IMR-90 (cell line): ENCODE results near the gene ARPP21. TPM values are rescaled to one million over a fixed set of nuclear protein-coding genes. Genes with fewer than 3 reads are reported as not detected.
"Not testable (repeated sequence)": the region's sequence is repeated elsewhere in the genome, so short reads cannot be mapped to it uniquely, and the experiment has no call there.

ENCODE experiments used
- ATAC-seq: fragments of 200-7000 bp; cut with Tn5 transposase; 2 replicates; pipeline ENCODE4 v1.9.1; 2020; ENCODE audit warnings: low read depth, mild to moderate bottlenecking, moderate library complexity
- BruUV-seq: library from RNA; stranded (reverse); fragments of 400-500 nt; replicated peaks from 2 replicates; lab custom pipeline; 2021; lab: Mats Ljungman, UMichigan
- CTCF ChIA-PET: fragments of 300-600 bp; formaldehyde crosslinking; extraction: SDS; loops from one replicate; lab custom pipeline; 2021; ENCODE audit warnings: antibody characterized with exemption; lab: Yijun Ruan, JAX
- POLR2A ChIA-PET: fragments of 300-600 bp; sonication (Branson Sonifier 250); formaldehyde crosslinking; loops from one replicate; lab custom pipeline; 2022; ENCODE audit warnings: antibody characterized with exemption; ENCODE audit not compliant: unreplicated experiment; lab: Charles Lee
- DNase-seq: peaks from one replicate; pipeline ENCODE4 v3.0.0; 2013
- H2AFZ ChIP-seq: replicated peaks from 2 replicates; pipeline ENCODE3; 2013; ENCODE audit warnings: low read length, mild to moderate bottlenecking; ENCODE audit not compliant: poor library complexity
- H2AK5ac ChIP-seq: 2 replicates; pipeline ENCODE4 v1.6.1; 2013; ENCODE audit warnings: low read depth, low read length, inconsistent platforms
- H2AK9ac ChIP-seq: replicated peaks from 2 replicates; pipeline ENCODE3; 2013; ENCODE audit warnings: mild to moderate bottlenecking, low read depth, low read length, moderate library complexity; ENCODE audit not compliant: poor library complexity
- H2BK120ac ChIP-seq: 2 replicates; pipeline ENCODE4 v1.6.1; 2013; ENCODE audit warnings: low read depth, low read length, inconsistent platforms
- H2BK15ac ChIP-seq: 3 replicates; pipeline ENCODE4 v1.6.1; 2013; ENCODE audit warnings: low read depth, low read length, inconsistent platforms
- H2BK20ac ChIP-seq: 2 replicates; pipeline ENCODE4 v1.6.1; 2013; ENCODE audit warnings: low read depth, mild to moderate bottlenecking, inconsistent platforms, low read length, moderate library complexity
- H2BK5ac ChIP-seq: 2 replicates; pipeline ENCODE4 v1.6.1; 2013; ENCODE audit warnings: mild to moderate bottlenecking, low read depth, low read length, inconsistent platforms; ENCODE audit not compliant: poor library complexity, severe bottlenecking
- H3K14ac ChIP-seq: replicated peaks from 2 replicates; pipeline ENCODE4 v1.6.1; 2013; ENCODE audit warnings: low read depth, low read length, inconsistent platforms
- H3K18ac ChIP-seq: 2 replicates; pipeline ENCODE4 v1.6.1; 2013; ENCODE audit warnings: low read depth, low read length, control low read depth
- H3K23ac ChIP-seq: 2 replicates; pipeline ENCODE4 v1.6.1; 2013; ENCODE audit warnings: low read depth, low read length, inconsistent platforms
- H3K27ac ChIP-seq: 2 replicates; pipeline ENCODE4 v1.5.1; 2013; ENCODE audit warnings: mild to moderate bottlenecking, control low read depth, low read length; ENCODE audit not compliant: insufficient read depth
- H3K27me3 ChIP-seq: 2 replicates; pipeline ENCODE4 v1.6.1; 2013; ENCODE audit warnings: low read length; ENCODE audit not compliant: control insufficient read depth, insufficient read depth
- H3K36me3 ChIP-seq: 2 replicates; pipeline ENCODE4 v1.6.1; 2013; ENCODE audit warnings: low read length, mixed read lengths; ENCODE audit not compliant: control insufficient read depth, insufficient read depth
- H3K4ac ChIP-seq: 2 replicates; pipeline ENCODE4 v1.6.1; 2013; ENCODE audit warnings: low read depth, low read length, inconsistent platforms
- H3K4me1 ChIP-seq: 2 replicates; pipeline ENCODE4 v1.6.1; 2013; ENCODE audit warnings: low read length, mixed read lengths; ENCODE audit not compliant: control insufficient read depth, insufficient read depth
- H3K4me2 ChIP-seq: 2 replicates; pipeline ENCODE4 v1.6.1; 2013; ENCODE audit warnings: low read depth, mild to moderate bottlenecking, control low read depth, low read length, moderate library complexity
- H3K4me3 ChIP-seq: 2 replicates; pipeline ENCODE4 v1.5.1; 2013; ENCODE audit warnings: low read depth, mild to moderate bottlenecking, control low read depth, low read length, moderate library complexity; ENCODE audit not compliant: insufficient read depth
- H3K56ac ChIP-seq: 2 replicates; pipeline ENCODE4 v1.6.1; 2013; ENCODE audit warnings: low read length, inconsistent platforms; ENCODE audit not compliant: insufficient read depth; ENCODE audit errors: extremely low read depth
- H3K79me1 ChIP-seq, 2 experiments: 2 replicates each; pipeline ENCODE4 v1.6.1; 2013; ENCODE audit warnings: low read length in 2 of 2, inconsistent platforms in 1 of 2, low read depth in 1 of 2
- H3K9ac ChIP-seq: 2 replicates; pipeline ENCODE4 v1.6.1; 2013; ENCODE audit warnings: low read depth, low read length, control low read depth
- H3K9me1 ChIP-seq: 2 replicates; pipeline ENCODE4 v1.6.1; 2013; ENCODE audit warnings: low read length, inconsistent platforms; ENCODE audit not compliant: insufficient read depth
- H3K9me3 ChIP-seq: 2 replicates; pipeline ENCODE4 v1.6.1; 2013; ENCODE audit warnings: low read length; ENCODE audit not compliant: control insufficient read depth, insufficient read depth
- H4K20me1 ChIP-seq: 2 replicates; pipeline ENCODE4 v1.6.1; 2013; ENCODE audit warnings: low read length, inconsistent platforms; ENCODE audit not compliant: insufficient read depth
- H4K5ac ChIP-seq: 2 replicates; pipeline ENCODE4 v1.6.1; 2013; ENCODE audit warnings: mild to moderate bottlenecking, low read depth, low read length, control low read depth
- H4K8ac ChIP-seq, 2 experiments: 2 replicates each; pipeline ENCODE4 v1.6.1; 2013; ENCODE audit warnings: low read depth in 2 of 2, low read length in 2 of 2, control low read depth in 1 of 2, inconsistent platforms in 1 of 2
- H4K91ac ChIP-seq: 2 replicates; pipeline ENCODE4 v1.6.1; 2013; ENCODE audit warnings: low read depth, low read length, inconsistent platforms; ENCODE audit not compliant: insufficient read depth
- CHD1 ChIP-seq: IDR thresholded peaks from 2 replicates; pipeline ENCODE4 v1.6.1; 2012; ENCODE audit warnings: low read depth, low read length, improper control_type of control experiment
- FOS ChIP-seq: fragments of 150-350 bp; IDR thresholded peaks from 2 replicates; pipeline ENCODE4 v1.6.1; 2016; ENCODE audit warnings: low read depth, low read length
- MAZ ChIP-seq: IDR thresholded peaks from 2 replicates; pipeline ENCODE4 v1.6.1; 2012; ENCODE audit warnings: low read depth, mild to moderate bottlenecking, low read length, improper control_type of control experiment, moderate library complexity, borderline replicate concordance
- MXI1 ChIP-seq: IDR thresholded peaks from 2 replicates; pipeline ENCODE4 v1.6.1; 2012; ENCODE audit warnings: low read depth, mild to moderate bottlenecking, low read length, moderate library complexity, borderline replicate concordance
- RAD21 ChIP-seq: IDR thresholded peaks from 2 replicates; pipeline ENCODE4 v1.6.1; 2012; ENCODE audit warnings: low read length, improper control_type of control experiment
- RCOR1 ChIP-seq: IDR thresholded peaks from 2 replicates; pipeline ENCODE4 v1.6.1; 2012; ENCODE audit warnings: mild to moderate bottlenecking, low read length, improper control_type of control experiment; ENCODE audit not compliant: insufficient replicate concordance
- RFX5 ChIP-seq: IDR thresholded peaks from 2 replicates; pipeline ENCODE4 v1.8.0; 2012; ENCODE audit warnings: low read depth, mild to moderate bottlenecking, low read length, moderate library complexity
- WGBS, 2 experiments: methylation state at CpG; one replicate each; pipeline versions ENCODE4 v1.1.5 to v1.1.7; 2013; ENCODE audit warnings: missing lambda C conversion rate in 2 of 2; ENCODE audit not compliant: insufficient read length in 1 of 2; ENCODE audit errors: extremely low coverage in 2 of 2; 5-methylcytosine and 5-hydroxymethylcytosine counted together
- dilution Hi-C: fragments of 300-500 bp; cut with HindIII; formaldehyde crosslinking; loops from one replicate; pipeline ENCODE4 v1.14.3; 2018; ENCODE audit warnings: low sequenced_read_pairs; ENCODE audit not compliant: unreplicated experiment
- in situ Hi-C: fragments of 300-500 bp; cut with MboI; formaldehyde crosslinking; loops from 3 replicates; pipeline ENCODE4 v1.14.3; 2019; ENCODE audit warnings: low sequenced_read_pairs, inconsistent platforms, mixed read lengths
- intact Hi-C: fragments of 100-400 bp; cut with micrococcal nuclease; formaldehyde crosslinking; loops from 2 replicates; pipeline ENCODE4 v1.10.0; 2022
- polyA plus RNA-seq, 3 experiments: library from polyadenylated mRNA; depleted of rRNA; stranded (reverse); fragments of >200 nt; gene quantifications; 2 replicates each; pipeline ENCODE4 v1.2.3, GENCODE V29; 2012; ENCODE audit warnings: low replicate concordance in 1 of 3
- total RNA-seq: library from RNA; depleted of rRNA; stranded (reverse); fragments of >200 nt; gene quantifications from 2 replicates; pipeline ENCODE4 v1.2.3, GENCODE V29; 2012

ARPP21 gene
- total and polyA plus RNA-seq, 2 of the 4 experiments (the other 2 are of a cell fraction), result not detected

GRCh38 chr3:35814531-35814930 lies 175.2 kb downstream of the ARPP21 start:
- no peak overlapping the region for H2BK120ac ChIP-seq
- no peak overlapping the region for H2BK15ac ChIP-seq
- no peak for TF ChIP-seq RFX5
- TF ChIP-seq RCOR1, result no peak
- no peak for TF ChIP-seq RAD21
- no peak for TF ChIP-seq CHD1
- TF ChIP-seq MXI1, result no peak
- no peak for TF ChIP-seq MAZ
- TF ChIP-seq FOS, result no peak
- H3K9ac ChIP-seq, result no peak overlapping the region
- H2BK5ac ChIP-seq, result no peak overlapping the region
- no CpG with 5 or more reads among the region's 4 CpGs for WGBS, 2 experiments
- H2AK5ac ChIP-seq, result no peak overlapping the region
- BruUV-seq, result no TSS peak
- no peak overlapping the region for H2AK9ac ChIP-seq
- no peak overlapping the region for H3K4me3 ChIP-seq
- CTCF ChIA-PET, result no interaction called here
- no peak overlapping the region for H3K56ac ChIP-seq
- H3K4me2 ChIP-seq, result no peak overlapping the region
- dilution Hi-C loops (no loop called here), in situ Hi-C loops (no loop called here), intact Hi-C loops (no loop called here)
- H4K20me1 ChIP-seq, result no peaks in the 10 kb centered on the region
- H4K5ac ChIP-seq, result no peak overlapping the region
- H3K79me1 ChIP-seq, result no peaks in the 10 kb centered on the region
- 0 out of 2 replicates have a peak, but pooled peaks cover 2% of the 10 kb centered on the region for H3K9me3 ChIP-seq
- no peak overlapping the region for H2AFZ ChIP-seq
- H4K91ac ChIP-seq, result no peak overlapping the region
- H4K8ac ChIP-seq, result no peak overlapping the region
- DNase-seq, result no peak
- no peaks in the 10 kb centered on the region for H3K9me1 ChIP-seq
- H3K4ac ChIP-seq, result no peak overlapping the region
- no peaks in the 10 kb centered on the region for H3K36me3 ChIP-seq
- no peak overlapping the region for H3K14ac ChIP-seq
- POLR2A ChIA-PET, result no interaction called here
- no peak overlapping the region for H3K23ac ChIP-seq
- no peak for ATAC-seq
- H3K27me3 ChIP-seq, result no peaks in the 10 kb centered on the region
- no peaks in the 10 kb centered on the region for H3K4me1 ChIP-seq
- no peak overlapping the region for H3K18ac ChIP-seq
- no peak overlapping the region for H2BK20ac ChIP-seq
- no peak overlapping the region for H3K27ac ChIP-seq

GRCh38 chr3:35815796-35816195 lies 176.5 kb downstream of the ARPP21 start:
- H2AFZ ChIP-seq, dilution Hi-C loops, H3K9me3 ChIP-seq, H2AK9ac ChIP-seq, in situ Hi-C loops, H2BK20ac ChIP-seq, DNase-seq, H3K4ac ChIP-seq, H3K56ac ChIP-seq, H4K5ac ChIP-seq, H3K9me1 ChIP-seq, H4K91ac ChIP-seq, H3K23ac ChIP-seq, H3K27ac ChIP-seq, H2AK5ac ChIP-seq, H4K8ac ChIP-seq, ATAC-seq, H2BK120ac ChIP-seq, H3K4me2 ChIP-seq, H2BK5ac ChIP-seq, BruUV-seq, intact Hi-C loops, H2BK15ac ChIP-seq, H3K14ac ChIP-seq, H3K4me1 ChIP-seq, H3K18ac ChIP-seq, H3K36me3 ChIP-seq, H4K20me1 ChIP-seq, H3K9ac ChIP-seq, H3K27me3 ChIP-seq, POLR2A ChIA-PET, CTCF ChIA-PET, H3K4me3 ChIP-seq, H3K79me1 ChIP-seq: not testable (repeated sequence)
